ENCODE results near the gene NCSTN.

Gene NCSTN

GRCh38 chr1:160394673-160395072 is 51.5 kb downstream of the NCSTN start:
- Histone ChIP-seq H3K36me3 (replicated peaks) (no peaks in the 10 kb centered on the region), H3K4me3 (ENCODE audit: low read depth, low read length) (no peak overlapping the region), H3K27me3 (replicated peaks) (peaks cover 2% of the 10 kb centered on the region), H3K27ac (no peak overlapping the region)
- in situ Hi-C loops (cut with HindIII; ENCODE audit: low pct_ligation_motif_present, low sequenced_read_pairs): no loop called here
- no peak for DNase-seq
- TF ChIP-seq, protein P1, sequence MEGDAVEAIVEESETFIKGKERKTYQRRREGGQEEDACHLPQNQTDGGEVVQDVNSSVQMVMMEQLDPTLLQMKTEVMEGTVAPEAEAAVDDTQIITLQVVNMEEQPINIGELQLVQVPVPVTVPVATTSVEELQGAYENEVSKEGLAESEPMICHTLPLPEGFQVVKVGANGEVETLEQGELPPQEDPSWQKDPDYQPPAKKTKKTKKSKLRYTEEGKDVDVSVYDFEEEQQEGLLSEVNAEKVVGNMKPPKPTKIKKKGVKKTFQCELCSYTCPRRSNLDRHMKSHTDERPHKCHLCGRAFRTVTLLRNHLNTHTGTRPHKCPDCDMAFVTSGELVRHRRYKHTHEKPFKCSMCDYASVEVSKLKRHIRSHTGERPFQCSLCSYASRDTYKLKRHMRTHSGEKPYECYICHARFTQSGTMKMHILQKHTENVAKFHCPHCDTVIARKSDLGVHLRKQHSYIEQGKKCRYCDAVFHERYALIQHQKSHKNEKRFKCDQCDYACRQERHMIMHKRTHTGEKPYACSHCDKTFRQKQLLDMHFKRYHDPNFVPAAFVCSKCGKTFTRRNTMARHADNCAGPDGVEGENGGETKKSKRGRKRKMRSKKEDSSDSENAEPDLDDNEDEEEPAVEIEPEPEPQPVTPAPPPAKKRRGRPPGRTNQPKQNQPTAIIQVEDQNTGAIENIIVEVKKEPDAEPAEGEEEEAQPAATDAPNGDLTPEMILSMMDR (IDR thresholded peaks at IDR 0.05; ENCODE audit: low read depth, low read length, missing control alignments): no peak

- in situ Hi-C loops (cut with HindIII; ENCODE audit: low pct_ligation_motif_present, low sequenced_read_pairs): no loop called here
- Histone ChIP-seq H3K27ac (no peak overlapping the region), H3K4me3 (ENCODE audit: low read depth, low read length) (no peak overlapping the region), H3K36me3 (replicated peaks) (no peaks in the 10 kb centered on the region), H3K27me3 (replicated peaks) (peaks cover 16% of the 10 kb centered on the region)
- TF ChIP-seq, protein P1 (IDR thresholded peaks at IDR 0.05; ENCODE audit: low read depth, low read length, missing control alignments): no peak
- no peak for DNase-seq
These were observed 54.5 kb downstream of the NCSTN start for GRCh38 chr1:160397651-160398050.

- no peak overlapping the region for H3K4me3 ChIP-seq (ENCODE audit: low read depth, low read length)
- no peak overlapping the region for H3K27ac ChIP-seq
- peaks cover 18% of the 10 kb centered on the region for H3K27me3 ChIP-seq (replicated peaks)
- H3K36me3 ChIP-seq (replicated peaks): no peaks in the 10 kb centered on the region
- in situ Hi-C loops (cut with HindIII; ENCODE audit: low pct_ligation_motif_present, low sequenced_read_pairs): no loop called here
- TF ChIP-seq, protein P1 (IDR thresholded peaks at IDR 0.05; ENCODE audit: low read depth, low read length, missing control alignments): no peak
- DNase-seq: no peak
These were observed 55.6 kb downstream of the NCSTN start for GRCh38 chr1:160398823-160399222.

DNA sequence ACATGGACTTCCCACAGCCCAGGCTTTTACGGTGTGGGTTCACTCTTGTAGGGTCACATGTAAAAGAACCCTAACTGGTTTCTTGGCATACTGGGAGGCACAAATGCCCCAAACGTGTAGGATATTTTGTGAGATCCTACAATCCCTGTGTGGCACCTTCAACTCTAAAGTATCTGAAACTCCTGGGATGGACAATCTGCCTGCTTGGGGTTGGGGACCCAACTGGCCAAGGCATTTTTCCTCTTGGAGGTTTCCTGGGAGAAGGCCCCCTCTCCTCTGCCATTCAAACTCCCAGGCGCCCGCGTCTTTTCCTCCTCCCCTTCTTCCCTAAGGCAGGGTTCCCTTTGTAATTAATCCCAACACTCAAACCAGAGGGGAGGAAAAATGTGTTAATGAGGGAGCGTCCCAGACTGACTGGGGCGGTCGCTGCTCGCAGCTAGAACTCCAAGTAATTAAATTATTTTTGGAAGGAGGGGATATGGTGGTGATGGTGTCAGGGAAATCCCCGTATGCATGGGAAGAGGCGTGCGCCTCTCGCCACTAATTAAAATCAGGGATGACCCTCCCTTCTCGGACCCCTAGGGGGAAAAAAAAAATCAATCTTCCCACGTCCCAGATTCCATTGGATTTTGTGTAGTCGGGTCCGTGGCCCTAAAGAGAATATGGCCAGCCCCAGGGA is 56.5 kb downstream of the NCSTN start:
- peaks cover 18% of the 10 kb centered on the region for H3K27me3 ChIP-seq (replicated peaks)
- H3K4me3 ChIP-seq (ENCODE audit: low read depth, low read length): peak overlapping the region; percentile 65
- TF ChIP-seq, protein P1 (IDR thresholded peaks at IDR 0.05; ENCODE audit: low read depth, low read length, missing control alignments): no peak
- in situ Hi-C loops (cut with HindIII; ENCODE audit: low pct_ligation_motif_present, low sequenced_read_pairs): no loop called here
- no peak for DNase-seq
- H3K27ac ChIP-seq: no peak overlapping the region
- H3K36me3 ChIP-seq (replicated peaks): no peaks in the 10 kb centered on the region

GRCh38 chr1:160400223-160400645 is 57.1 kb downstream of the NCSTN start, which contains the start of gene VANGL2:
TSS of gene VANGL2 (plus strand) at chr1:160400564. CDS start at chr1:160415838, 15,274 bp downstream.
- Histone ChIP-seq H3K36me3 (replicated peaks) (no peaks in the 10 kb centered on the region), H3K27ac (no peak within 1 kb of the TSS), H3K27me3 (replicated peaks) (peaks cover 18% of the 10 kb centered on the region), H3K4me3 (ENCODE audit: low read depth, low read length) (peak within 1 kb of the TSS; percentile 65)
- TF ChIP-seq, protein P1 (IDR thresholded peaks at IDR 0.05; ENCODE audit: low read depth, low read length, missing control alignments): no peak
- in situ Hi-C loops (cut with HindIII; ENCODE audit: low pct_ligation_motif_present, low sequenced_read_pairs): no loop called here
- peak; percentile 29 for DNase-seq
